C4-2B (cell line): Measurements from ENCODE around the gene HIRA.

ENCODE experiments used
- H3K27ac ChIP-seq: fragments of 450-650 bp; 2 replicates; pipeline ENCODE4 v1.5.1; 2017
- CTCF ChIP-seq: fragments of 450-650 bp; conservative IDR thresholded peaks from 2 replicates; pipeline ENCODE4 v1.5.1; 2017; ENCODE audit warnings: mild to moderate bottlenecking
- ZFX ChIP-seq: fragments of 450-650 bp; IDR thresholded peaks from 2 replicates; pipeline ENCODE4 v1.6.1; 2017

The HIRA gene

GRCh38 chr22:19405652-19406051, 25.9 kb downstream of the HIRA start:
- TF ChIP-seq CTCF (no peak), ZFX (no peak)
- H3K27ac ChIP-seq, result no peak overlapping the region

- TF ChIP-seq ZFX (no peak), CTCF (no peak)
- H3K27ac ChIP-seq, result no peak overlapping the region
These were observed 26.4 kb downstream of the HIRA start for GRCh38 chr22:19405133-19405532.

GRCh38 chr22:19404676-19405075, 26.9 kb downstream of the HIRA start:
- H3K27ac ChIP-seq, result no peak overlapping the region
- TF ChIP-seq CTCF (no peak), ZFX (no peak)

GRCh38 chr22:19402642-19403191, 28.8 kb downstream of the HIRA start:
- no peak overlapping the region for H3K27ac ChIP-seq
- TF ChIP-seq CTCF, result no peak
- TF ChIP-seq ZFX, result no peak

- TF ChIP-seq ZFX (no peak), CTCF (no peak)
- H3K27ac ChIP-seq, result no peak overlapping the region
These were observed 30.1 kb downstream of the HIRA start for GRCh38 chr22:19401483-19401882.

GRCh38 chr22:19400881-19401280, 30.7 kb downstream of the HIRA start:
- TF ChIP-seq CTCF (no peak), ZFX (no peak)
- no peak overlapping the region for H3K27ac ChIP-seq

GRCh38 chr22:19398652-19399051, 32.9 kb downstream of the HIRA start:
- H3K27ac ChIP-seq, result no peak overlapping the region

More at GRCh38 chr22:19398652-19399051, 32.9 kb downstream of the HIRA start:
- TF ChIP-seq ZFX, result no peak
- TF ChIP-seq CTCF, result no peak
